NCI-H2196 (cell line): ENCODE data around the gene AOX1.
"Not testable (repeated sequence)": the region's sequence is repeated elsewhere in the genome, so short reads cannot be mapped to it uniquely, and the experiment has no call there.

ENCODE experiments used
- DNase-seq: peaks from one replicate; lab custom pipeline; 2025; ENCODE audit not compliant: unreplicated experiment; lab: John Stamatoyannopoulos, UW

The AOX1 gene

GRCh38 chr2:200585730-200586643, at the start of gene AOX1:
AOX1 (plus strand) TSS chr2:200586014; CDS start chr2:200586109, 95 bp downstream.
- DNase-seq: no peak

- no peak for DNase-seq
Observed at GRCh38 chr2:200538139-200538538, 47.7 kb upstream of the AOX1 start.

GRCh38 chr2:200540793-200541192, 45.0 kb upstream of the AOX1 start:
- no peak for DNase-seq

GRCh38 chr2:200566596-200566995, 19.2 kb upstream of the AOX1 start:
- not testable (repeated sequence) for DNase-seq

- DNase-seq: no peak
Observed at GRCh38 chr2:200567932-200568331, 17.9 kb upstream of the AOX1 start.

DNA sequence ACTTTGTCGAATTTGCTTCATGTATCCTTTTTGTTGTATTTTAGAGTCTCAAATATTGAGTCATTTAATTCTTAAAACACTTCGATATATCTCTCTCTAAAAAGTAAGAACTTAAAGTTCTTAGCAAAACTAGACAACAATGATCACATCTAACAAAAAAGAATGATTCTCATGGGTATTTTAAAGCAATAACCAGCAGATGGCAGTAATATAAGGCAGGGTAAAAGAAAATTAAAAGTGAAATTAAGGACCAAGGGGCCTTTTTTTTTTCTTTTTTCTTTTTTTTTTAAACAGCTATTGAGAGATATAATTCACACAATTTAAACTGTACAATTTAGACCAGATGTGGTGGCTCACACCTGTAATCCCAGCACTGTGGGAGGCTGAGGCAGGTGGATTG, 9.9 kb upstream of the AOX1 start:
- DNase-seq: no peak

DNA sequence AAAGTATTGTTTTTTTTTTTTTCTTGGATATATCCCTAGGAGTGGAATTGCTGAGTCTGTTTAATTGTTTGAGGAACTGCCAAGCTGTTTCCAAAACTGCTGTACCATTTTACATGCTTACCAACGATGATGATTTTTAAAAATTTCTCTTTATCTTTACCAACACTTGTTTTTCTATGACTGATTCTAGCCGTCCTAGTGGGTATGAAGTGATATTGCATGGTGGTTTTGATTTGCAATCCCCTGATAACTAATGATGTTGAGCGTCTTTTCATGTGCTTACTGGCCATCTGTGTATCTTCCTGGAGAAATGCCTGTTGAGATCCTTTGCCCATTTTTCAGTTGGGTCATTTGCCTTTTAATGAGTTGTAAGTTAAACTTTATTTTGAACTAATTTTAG, 8.8 kb upstream of the AOX1 start:
- DNase-seq: no peak

GRCh38 chr2:200578778-200579177, 7.0 kb upstream of the AOX1 start:
- DNase-seq: no peak

DNA sequence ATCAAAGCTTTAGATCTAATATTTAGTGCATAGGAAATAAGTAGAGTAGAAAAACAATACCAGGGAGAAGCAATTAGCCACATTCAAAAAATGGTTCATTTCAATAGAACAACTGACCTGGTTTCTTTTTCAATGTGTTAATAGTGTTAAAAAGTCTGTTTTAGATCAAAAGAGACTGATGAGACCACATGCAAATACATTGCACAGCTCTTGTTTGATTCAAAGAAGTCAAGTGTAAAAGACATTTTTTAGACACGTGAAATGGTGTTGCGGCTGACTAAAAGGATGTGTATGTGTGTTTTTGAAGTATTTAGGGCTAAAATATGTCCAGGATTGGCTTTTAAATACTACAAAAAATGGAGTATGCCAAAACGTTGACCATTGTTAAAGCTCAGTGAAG, 1.2 kb upstream of the AOX1 start:
- DNase-seq: no peak

- no peak for DNase-seq
Observed at GRCh38 chr2:200585340-200585729, 479 bp upstream of the AOX1 start.

DNA sequence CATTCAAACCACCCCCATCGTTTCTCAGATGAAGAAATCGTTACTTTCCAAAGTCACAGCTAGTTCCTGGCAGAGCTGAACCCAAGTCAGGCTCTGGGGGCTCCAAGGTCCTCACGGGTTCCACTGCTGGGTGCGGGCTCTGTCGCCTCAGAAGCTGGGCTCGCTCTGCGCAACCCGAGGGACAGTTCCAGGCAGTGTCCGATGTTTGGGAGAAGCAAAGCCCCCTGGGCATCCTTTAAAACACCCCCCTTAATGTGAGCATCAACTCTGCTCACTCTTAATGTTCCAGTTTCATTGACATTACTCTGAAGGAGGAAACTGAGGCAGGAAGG, 796 bp downstream of the AOX1 start:
- no peak for DNase-seq

GRCh38 chr2:200587007-200587616, 1.3 kb downstream of the AOX1 start:
- DNase-seq: no peak

DNA sequence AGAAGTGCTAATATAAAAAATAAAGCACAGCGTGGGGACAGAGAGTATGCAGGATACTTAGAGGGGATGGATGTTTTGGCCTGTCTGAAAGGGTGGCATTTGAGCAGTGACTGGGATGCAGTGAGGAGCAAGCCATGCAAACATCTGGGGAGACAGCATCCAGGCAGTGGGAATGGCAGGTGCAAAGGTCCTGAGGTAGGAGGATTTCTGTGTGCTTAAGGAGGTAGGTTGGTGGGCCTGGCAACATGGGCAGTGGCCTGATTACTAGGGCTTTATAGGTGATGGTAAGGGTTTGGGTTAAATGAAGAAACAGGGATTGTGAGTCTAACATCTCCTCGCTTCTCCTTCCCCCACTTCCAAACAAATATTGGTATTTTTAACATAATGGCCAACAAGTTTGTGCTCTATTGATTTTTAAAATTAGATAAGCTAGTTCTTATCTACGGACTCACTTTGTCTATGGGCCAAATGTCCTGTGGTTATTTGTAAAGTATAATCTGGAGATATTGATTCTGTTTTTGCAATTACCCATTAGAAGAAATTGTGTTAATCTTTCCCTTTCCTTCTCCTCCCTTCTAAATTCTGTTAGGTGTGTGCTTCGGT, 2.4 kb downstream of the AOX1 start:
- DNase-seq: no peak

GRCh38 chr2:200590090-200590489, 4.3 kb downstream of the AOX1 start:
- DNase-seq: no peak

GRCh38 chr2:200591308-200591707, 5.5 kb downstream of the AOX1 start:
- no peak for DNase-seq

DNA sequence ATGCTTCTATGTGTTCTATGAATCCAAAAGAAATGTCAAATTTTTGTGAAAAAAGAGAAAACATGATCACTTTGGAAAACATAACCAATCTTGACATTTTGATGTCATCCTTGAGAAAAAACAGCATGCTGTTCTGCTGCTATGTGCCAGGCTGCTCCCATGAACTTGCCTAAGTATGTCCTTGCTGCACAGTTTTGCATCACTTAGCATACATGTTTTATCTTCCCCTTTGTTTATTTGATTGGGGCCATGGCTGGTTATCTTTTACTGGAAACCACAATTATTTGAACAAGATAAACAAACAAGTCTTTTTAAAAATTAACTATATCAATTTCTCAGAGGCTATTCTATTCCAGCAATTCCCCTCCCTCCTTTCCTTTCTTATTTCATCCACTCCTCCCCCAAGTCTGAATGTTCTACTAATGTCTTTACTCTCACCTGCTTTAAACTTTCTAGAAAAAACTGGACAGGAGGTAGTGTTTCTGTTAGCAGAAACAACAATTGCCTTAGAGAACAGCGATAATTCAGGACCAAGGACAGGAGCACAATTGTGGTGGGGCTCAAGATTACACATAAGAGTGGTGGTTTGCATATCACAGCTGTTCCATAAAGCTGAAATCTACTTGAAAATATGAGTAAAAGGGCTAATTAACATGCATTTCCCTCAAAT, 6.7 kb downstream of the AOX1 start:
- no peak for DNase-seq

DNA sequence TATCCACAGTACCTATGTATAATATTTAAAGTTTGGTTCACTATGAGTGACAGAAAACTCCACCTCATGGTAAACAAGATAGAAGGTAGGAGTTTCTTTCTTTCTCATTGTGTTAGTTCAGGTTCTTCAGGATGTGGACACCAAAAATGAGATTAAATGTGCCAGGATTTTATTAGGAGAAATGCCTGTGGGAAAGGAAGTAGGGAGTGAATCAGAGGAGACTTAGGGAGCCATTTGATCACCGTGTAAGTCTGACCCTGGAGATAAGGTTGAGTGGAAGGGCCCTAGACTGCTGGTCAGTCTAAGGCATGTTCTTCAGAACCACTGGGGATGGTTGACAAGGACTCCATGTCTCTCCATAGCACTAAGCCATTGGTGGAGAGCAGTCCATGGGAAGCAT, 8.1 kb downstream of the AOX1 start:
- DNase-seq: no peak

- no peak for DNase-seq
Observed at GRCh38 chr2:200595913-200596312, 10.1 kb downstream of the AOX1 start.

DNA sequence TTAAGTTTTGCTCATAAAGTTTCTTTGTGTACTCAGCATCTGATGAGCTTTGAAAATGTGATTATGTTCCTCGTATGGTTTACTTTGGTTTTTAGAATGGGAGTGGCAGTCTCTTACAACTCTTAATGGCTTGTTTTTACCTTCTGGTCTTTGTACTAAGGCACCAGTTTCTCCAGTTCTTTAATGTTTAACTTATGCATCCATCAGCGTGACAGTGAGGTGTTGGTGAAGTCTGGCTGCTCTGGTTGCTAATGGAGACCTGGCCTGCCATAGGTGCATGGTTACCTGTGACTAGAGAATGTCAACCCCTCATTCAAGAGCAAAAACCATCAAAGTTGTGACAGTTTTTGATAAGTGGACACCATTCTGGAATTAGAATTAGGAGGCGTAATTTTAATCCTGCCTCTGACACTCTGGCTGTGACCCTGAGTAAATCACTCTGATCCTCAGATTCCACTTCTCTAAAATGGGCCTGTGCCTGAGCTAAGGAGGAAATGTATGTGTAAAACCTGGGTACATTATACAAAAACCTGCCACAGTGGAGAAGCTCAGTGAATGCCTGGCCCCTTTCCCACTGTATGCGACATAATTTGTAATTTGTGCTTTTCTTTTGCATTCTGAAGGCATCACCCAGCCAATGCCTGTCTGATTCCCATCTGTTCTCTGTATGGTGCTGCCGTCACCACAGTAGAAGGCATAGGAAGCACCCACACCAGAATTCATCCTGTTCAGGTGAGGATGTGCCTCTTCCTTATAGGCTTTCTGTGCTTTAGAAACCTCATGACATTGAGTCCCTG, 11.2 kb downstream of the AOX1 start:
- no peak for DNase-seq

DNA sequence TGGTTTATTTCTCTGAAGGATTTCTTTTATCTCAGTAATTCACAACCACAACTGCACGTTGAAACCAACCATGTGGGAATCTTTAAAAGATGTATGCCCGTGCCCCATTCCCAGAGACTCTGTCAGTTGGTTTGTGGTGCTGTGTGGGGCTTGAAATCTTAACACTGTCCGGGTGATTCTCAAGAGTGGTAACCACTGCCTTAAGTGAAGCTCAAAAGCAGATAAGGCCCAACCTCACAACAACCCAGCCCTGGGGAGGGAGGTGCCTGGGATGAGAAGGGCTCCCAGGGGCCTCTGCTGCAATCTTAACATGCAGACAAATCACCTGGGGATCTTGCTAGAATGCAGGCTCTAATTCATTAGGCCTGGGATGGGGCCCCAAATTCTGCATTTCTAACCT, 13.4 kb downstream of the AOX1 start:
- no peak for DNase-seq
